SK-N-SH treated with all-trans-retinoic acid at 6 μM for 48 hours (cell line): ENCODE results near the gene PALMD.

ENCODE experiments used
- ATAC-seq: fragments of 200-7000 bp; cut with Tn5 transposase; 3 replicates; pipeline ENCODE4 v1.9.1; 2020; ENCODE audit warnings: mild to moderate bottlenecking, moderate library complexity
- ARNTL ChIP-seq: fragments of 450-650 bp; formaldehyde crosslinking; IDR thresholded peaks from 2 replicates; pipeline ENCODE4 v1.5.0; 2020; ENCODE audit warnings: low read depth, mild to moderate bottlenecking, moderate library complexity, borderline replicate concordance
- BACH2 ChIP-seq: fragments of 250-450 bp; sonication (Bioruptor Pico); IDR thresholded peaks from 2 replicates; pipeline ENCODE4 v1.9.0; 2021; ENCODE audit warnings: mild to moderate bottlenecking, borderline replicate concordance
- CREB5 ChIP-seq: fragments of 250-450 bp; sonication (Bioruptor Pico); IDR thresholded peaks from 2 replicates; pipeline ENCODE4 v1.5.1; 2020; ENCODE audit warnings: low read depth, mild to moderate bottlenecking, moderate library complexity
- CSDC2 ChIP-seq: fragments of 250-450 bp; sonication (Bioruptor Pico); IDR thresholded peaks from 2 replicates; pipeline ENCODE4 v1.5.0; 2020; ENCODE audit warnings: mild to moderate bottlenecking, moderate library complexity
- CSRNP3 ChIP-seq: fragments of 250-450 bp; sonication (Bioruptor Pico); IDR thresholded peaks from 2 replicates; pipeline ENCODE4 v1.5.1; 2021; ENCODE audit warnings: mild to moderate bottlenecking, moderate library complexity
- ESRRG ChIP-seq: fragments of 250-450 bp; sonication (Bioruptor Pico); IDR thresholded peaks from 2 replicates; pipeline ENCODE4 v1.6.1; 2021; ENCODE audit warnings: mild to moderate bottlenecking
- GLIS3 ChIP-seq: fragments of 250-450 bp; sonication (Bioruptor Pico); IDR thresholded peaks from 2 replicates; pipeline ENCODE4 v1.5.0; 2020; ENCODE audit warnings: mild to moderate bottlenecking, moderate library complexity
- ISL1 ChIP-seq: fragments of 250-450 bp; sonication (Bioruptor Pico); IDR thresholded peaks from 2 replicates; pipeline ENCODE4 v2.1.2; 2022; ENCODE audit warnings: mild to moderate bottlenecking, moderate library complexity
- OSR1 ChIP-seq: fragments of 250-450 bp; sonication (Bioruptor Pico); IDR thresholded peaks from 2 replicates; pipeline ENCODE4 v1.8.0; 2022; ENCODE audit warnings: moderate library complexity, mild to moderate bottlenecking, inconsistent platforms
- PATZ1 ChIP-seq: fragments of 250-450 bp; sonication (Bioruptor Pico); IDR thresholded peaks from 2 replicates; pipeline ENCODE4 v1.8.0; 2020; ENCODE audit warnings: mild to moderate bottlenecking, moderate library complexity, borderline replicate concordance
- PPARA ChIP-seq: fragments of 250-450 bp; sonication (Bioruptor Pico); IDR thresholded peaks from 2 replicates; pipeline ENCODE4 v1.5.0; 2020; ENCODE audit warnings: mild to moderate bottlenecking, borderline replicate concordance
- RARB ChIP-seq: fragments of 250-450 bp; sonication (Bioruptor Pico); IDR thresholded peaks from 2 replicates; pipeline ENCODE4 v1.8.0; 2021; ENCODE audit warnings: mild to moderate bottlenecking, moderate library complexity
- SNAI2 ChIP-seq: fragments of 250-450 bp; sonication (Bioruptor Pico); IDR thresholded peaks from 2 replicates; pipeline ENCODE4 v1.5.0; 2020; ENCODE audit warnings: mild to moderate bottlenecking, moderate library complexity
- TCF4 ChIP-seq: fragments of 250-450 bp; sonication (Bioruptor Pico); IDR thresholded peaks from 2 replicates; pipeline ENCODE4 v1.8.0; 2021; ENCODE audit warnings: mild to moderate bottlenecking, moderate library complexity, borderline replicate concordance
- TSHZ2 ChIP-seq: fragments of 250-450 bp; sonication (Bioruptor Pico); IDR thresholded peaks from 2 replicates; pipeline ENCODE4 v1.5.0; 2020; ENCODE audit warnings: mild to moderate bottlenecking, moderate library complexity
- ZC3H10 ChIP-seq: fragments of 250-450 bp; sonication (Bioruptor Pico); IDR thresholded peaks from 2 replicates; pipeline ENCODE4 v1.5.1; 2021; ENCODE audit warnings: mild to moderate bottlenecking, moderate library complexity
- ZFP3 ChIP-seq: fragments of 250-450 bp; sonication (Bioruptor Pico); IDR thresholded peaks from 2 replicates; pipeline ENCODE4 v1.5.0; 2020; ENCODE audit warnings: mild to moderate bottlenecking, moderate library complexity
- ZFP30 ChIP-seq: fragments of 450-650 bp; formaldehyde crosslinking; IDR thresholded peaks from 2 replicates; pipeline ENCODE4 v1.5.0; 2022; ENCODE audit warnings: mild to moderate bottlenecking, moderate library complexity
- ZNF565 ChIP-seq: fragments of 450-650 bp; formaldehyde crosslinking; conservative IDR thresholded peaks from 2 replicates; pipeline ENCODE4 v1.5.0; 2020; ENCODE audit warnings: low read depth, mild to moderate bottlenecking, moderate library complexity
- ZNF70 ChIP-seq: fragments of 450-650 bp; formaldehyde crosslinking; IDR thresholded peaks from 2 replicates; pipeline ENCODE4 v1.5.0; 2020; ENCODE audit warnings: mild to moderate bottlenecking, moderate library complexity
- ZNF8 ChIP-seq: fragments of 450-650 bp; formaldehyde crosslinking; IDR thresholded peaks from 2 replicates; pipeline ENCODE4 v1.5.0; 2020; ENCODE audit warnings: mild to moderate bottlenecking, moderate library complexity

PALMD gene

GRCh38 chr1:99675994-99676393, 30.1 kb downstream of the PALMD start:
- ATAC-seq, result no peak
- no peak for TF ChIP-seq ZC3H10 (CRISPR knock-in tag)
- no peak for TF ChIP-seq TCF4 (CRISPR knock-in tag)
- TF ChIP-seq ISL1 (CRISPR knock-in tag), result no peak
- TF ChIP-seq CSDC2, result no peak
- TF ChIP-seq, all 23 proteins: peak for 0

- ATAC-seq, result no peak
Observed at GRCh38 chr1:99676876-99677275, 31.0 kb downstream of the PALMD start.

GRCh38 chr1:99677416-99677815, 31.5 kb downstream of the PALMD start:
- no peak for ATAC-seq
- TF ChIP-seq ZNF8 (CRISPR knock-in tag) (no peak), RARB (no peak), ZNF565 (CRISPR knock-in tag) (no peak), CSRNP3 (CRISPR knock-in tag) (no peak), PPARA (no peak), ARNTL (CRISPR knock-in tag) (no peak), ISL1 (CRISPR knock-in tag) (no peak), PATZ1 (CRISPR knock-in tag) (no peak), TSHZ2 (CRISPR knock-in tag) (no peak), ESRRG (CRISPR knock-in tag) (no peak), ZNF70 (CRISPR knock-in tag) (no peak), BACH2 (CRISPR knock-in tag) (no peak), ZFP3 (no peak), GLIS3 (no peak), TCF4 (CRISPR knock-in tag) (no peak), SNAI2 (CRISPR knock-in tag) (no peak), CREB5 (CRISPR knock-in tag) (no peak)

More at GRCh38 chr1:99676876-99677275, 31.0 kb downstream of the PALMD start:
- TF ChIP-seq TCF4 (CRISPR knock-in tag), result no peak
- no peak for TF ChIP-seq BACH2 (CRISPR knock-in tag)
- no peak for TF ChIP-seq PATZ1 (CRISPR knock-in tag)
- no peak for TF ChIP-seq OSR1 (CRISPR knock-in tag)
- no peak for TF ChIP-seq GLIS3
- TF ChIP-seq ISL1 (CRISPR knock-in tag), result 0 out of 2 replicates have a peak, but pooled peaks have one; percentile 12
- TF ChIP-seq ZFP30, result no peak
- no peak for TF ChIP-seq TSHZ2 (CRISPR knock-in tag)
- TF ChIP-seq, all 23 proteins: peak for 1
